Endothelial cell of umbilical vein (primary cell): ENCODE measurements around the gene PSMA6. TPM values are rescaled to one million over a fixed set of nuclear protein-coding genes. Genes with fewer than 3 reads are reported as not detected.

Source experiments
- BruUV-seq: library from RNA; stranded (reverse); fragments of 400-500 nt; replicated peaks from 2 replicates; lab custom pipeline; 2021; lab: Mats Ljungman, UMichigan
- CTCF ChIA-PET: fragments of 300-600, 350-600 bp; sonication (Branson Sonifier 250); formaldehyde crosslinking; loops from one replicate; lab custom pipeline; 2021; ENCODE audit warnings: antibody characterized with exemption, inconsistent platforms; lab: Charles Lee
- POLR2A ChIA-PET: fragments of 300-600, 350-600 bp; sonication (Branson Sonifier 250); formaldehyde crosslinking; loops from one replicate; lab custom pipeline; 2021; ENCODE audit warnings: antibody characterized with exemption, inconsistent platforms; lab: Charles Lee
- DNase-seq: peaks from one replicate; pipeline ENCODE4 v3.0.0-alpha.2; 2011; ENCODE audit warnings: low read depth, low spot score
- FAIRE-seq: peaks from 2 replicates; lab custom pipeline; 2011; peaks lifted over from hg19 to GRCh38; lab: Jason Lieb, UNC
- H2AFZ ChIP-seq: 2 replicates; pipeline ENCODE4 v1.6.0; 2012; ENCODE audit warnings: low read depth, low read length, control low read depth, inconsistent platforms
- H3K27ac ChIP-seq: 2 replicates; pipeline ENCODE4 v1.5.1; 2011; ENCODE audit warnings: low read depth, mild to moderate bottlenecking, control low read depth, low read length, moderate library complexity; ENCODE audit not compliant: insufficient read depth
- H3K27me3 ChIP-seq, 2 experiments: 2 replicates each; pipeline versions ENCODE4 v1.6.0 to v1.6.1; 2011; ENCODE audit warnings: low read length in 2 of 2, mixed read lengths in 1 of 2; ENCODE audit not compliant: control insufficient read depth in 2 of 2, insufficient read depth in 2 of 2
- H3K36me3 ChIP-seq, 2 experiments: 2 replicates in 1 of 2; 3 replicates in 1 of 2; pipeline ENCODE4 v1.5.1; 2011; ENCODE audit warnings: low read length in 2 of 2, mild to moderate bottlenecking in 1 of 2, moderate library complexity in 1 of 2; ENCODE audit not compliant: control insufficient read depth in 2 of 2, insufficient read depth in 2 of 2; ENCODE audit errors: extremely low read depth in 1 of 2
- H3K4me1 ChIP-seq: 3 replicates; pipeline ENCODE4 v1.5.1; 2011; ENCODE audit warnings: mild to moderate bottlenecking, low read length; ENCODE audit not compliant: control insufficient read depth, insufficient read depth; ENCODE audit errors: extremely low read depth
- H3K4me2 ChIP-seq: 2 replicates; pipeline ENCODE4 v1.6.1; 2011; ENCODE audit warnings: low read length, control low read depth, mixed read lengths; ENCODE audit not compliant: insufficient read depth
- H3K4me3 ChIP-seq, 3 experiments: fragments of 200-600 bp in 1 of 3; sonication (generic), shearing (Covaris generic) in 1 of 3; replicated peaks in 1 of 3; 2 replicates each; pipeline ENCODE4 v1.5.1; 2011 to 2016; ENCODE audit warnings: control low read depth in 3 of 3, low read length in 3 of 3, mild to moderate bottlenecking in 2 of 3, inconsistent platforms in 1 of 3, low read depth in 1 of 3, moderate library complexity in 1 of 3; ENCODE audit not compliant: insufficient read depth in 1 of 3
- H3K79me2 ChIP-seq: 2 replicates; pipeline ENCODE4 v1.6.0; 2012; ENCODE audit warnings: low read length, inconsistent platforms; ENCODE audit not compliant: control insufficient read depth, insufficient read depth
- H3K9ac ChIP-seq: replicated peaks from 2 replicates; pipeline ENCODE3; 2011; ENCODE audit warnings: low read length, control low read depth; ENCODE audit not compliant: insufficient read depth; ENCODE audit errors: extremely low read depth
- H3K9me1 ChIP-seq: replicated peaks from 3 replicates; pipeline ENCODE4 v1.6.0; 2011; ENCODE audit warnings: mild to moderate bottlenecking, low read length; ENCODE audit not compliant: control insufficient read depth, insufficient read depth; ENCODE audit errors: extremely low read depth
- H3K9me3 ChIP-seq: replicated peaks from 2 replicates; pipeline ENCODE4 v1.5.1; 2012; ENCODE audit warnings: low read length, inconsistent platforms; ENCODE audit not compliant: control insufficient read depth, insufficient read depth
- H4K20me1 ChIP-seq: replicated peaks from 2 replicates; pipeline ENCODE3; 2011; ENCODE audit warnings: mild to moderate bottlenecking, low read length; ENCODE audit not compliant: control insufficient read depth, insufficient read depth; ENCODE audit errors: extremely low read depth
- CTCF ChIP-seq, 2 donors: IDR thresholded peaks; 1 replicate in 1 of 2; 2 replicates in 1 of 2; pipeline ENCODE4 v1.5.1; 2011; ENCODE audit warnings: low read length in 2 of 2, mild to moderate bottlenecking in 2 of 2, moderate library complexity in 2 of 2, control low read depth in 1 of 2, inconsistent platforms in 1 of 2, low read depth in 1 of 2; ENCODE audit not compliant: insufficient read depth in 1 of 2; ENCODE audit errors: extremely low read depth in 1 of 2
- EZH2 ChIP-seq: IDR thresholded peaks from 2 replicates; pipeline ENCODE4 v1.6.1; 2012; ENCODE audit warnings: borderline replicate concordance, low read depth, mild to moderate bottlenecking, moderate library complexity, low read length, inconsistent platforms; ENCODE audit not compliant: severe bottlenecking
- FOS ChIP-seq: IDR thresholded peaks from 2 replicates; pipeline ENCODE4 v1.6.1; 2011; ENCODE audit warnings: mild to moderate bottlenecking, low read length, moderate library complexity, borderline replicate concordance; ENCODE audit not compliant: insufficient read depth
- GATA2 ChIP-seq: IDR thresholded peaks from 2 replicates; pipeline ENCODE4 v1.7.0; 2011; ENCODE audit warnings: low read depth, mild to moderate bottlenecking, moderate library complexity, mixed read lengths, low read length; ENCODE audit not compliant: insufficient read length, insufficient read depth
- JUN ChIP-seq: IDR thresholded peaks from 2 replicates; pipeline ENCODE4 v1.6.1; 2011; ENCODE audit warnings: borderline replicate concordance, low read depth; ENCODE audit not compliant: insufficient read length, insufficient read depth
- MYC ChIP-seq: IDR thresholded peaks from one replicate; pipeline ENCODE4 v1.6.1; 2011; ENCODE audit warnings: mild to moderate bottlenecking, low read depth, low read length
- POLR2A ChIP-seq: IDR thresholded peaks from 2 replicates; pipeline ENCODE4 v1.6.1; 2012; ENCODE audit warnings: low read depth, mild to moderate bottlenecking, control low read depth, low read length
- POLR2AphosphoS5 ChIP-seq: IDR thresholded peaks from 2 replicates; pipeline ENCODE4 v1.6.1; 2012; ENCODE audit warnings: low read depth, mild to moderate bottlenecking, control low read depth, low read length, moderate library complexity; ENCODE audit not compliant: insufficient read depth
- dilution Hi-C: fragments of 300-500 bp; cut with MboI; formaldehyde crosslinking; loops from one replicate; pipeline ENCODE4 v1.15.0; 2019; ENCODE audit warnings: low sequenced_read_pairs; ENCODE audit not compliant: extremely low pct_ligation_motif_present
- intact Hi-C: fragments of 100-400 bp; cut with micrococcal nuclease; formaldehyde crosslinking; loops from one replicate; pipeline ENCODE4 v1.10.0; 2022
- polyA plus RNA-seq, 4 experiments: library from polyadenylated mRNA; depleted of rRNA in 3 of 4; stranded (reverse) in 3 of 4; unstranded in 1 of 4; fragments of >200 nt; gene quantifications; 2 replicates each; pipeline versions ENCODE4 v1.2.1 to v1.2.3, GENCODE V29; 2011 to 2012; ENCODE audit warnings: missing spikeins in 1 of 4
- total RNA-seq: library from RNA; stranded (reverse); gene quantifications from 2 replicates; pipeline ENCODE4 v1.2.3, GENCODE V29; 2021

The PSMA6 gene
- total and polyA plus RNA-seq, 2 donors (not counting 3 experiments of a cell fraction or from before 2014, with no cell fraction given), result 170 to 197 TPM

- no peak overlapping the region for H3K27ac ChIP-seq
- no peak overlapping the region for H2AFZ ChIP-seq
- DNase-seq, result no peak
- H3K9ac ChIP-seq, result no peak overlapping the region
- intact Hi-C loops, result loop anchor here (10.0 kb wide), 2 partner anchors 315 to 505 kb away; partner anchors contain the start of genes RALGAPA1 and SRP54
- no peak for FAIRE-seq
- ChIA-PET CTCF (interaction anchor here (0.9 to 1.5 kb wide), 4 partner anchors 13 to 104 kb away, joined by 3 to 6 read pairs (median 4); partner anchors contain the start of gene NFKBIA), POLR2A (interaction anchor here (1.5 kb wide), 1 partner anchor 8 kb away, joined by 5 read pairs; the partner anchor contains the start of gene PSMA6)
- H3K4me3 ChIP-seq, result no peak overlapping the region
- no peaks in the 10 kb centered on the region for H3K36me3 ChIP-seq
- BruUV-seq, result no TSS peak
- H3K4me1 ChIP-seq, result peaks cover 11% of the 10 kb centered on the region
- H3K4me2 ChIP-seq, result no peak overlapping the region
- TF ChIP-seq FOS (peak; percentile 23), GATA2 (no peak), CTCF (IDR thresholded peaks at IDR 0.05; ENCODE audit: extremely low read depth in 1 of 2, insufficient read depth in 1 of 2, low read depth in 1 of 2, low read length in 2 of 2) (no peak)
- H3K27me3 ChIP-seq, result no peaks in the 10 kb centered on the region
- no peaks in the 10 kb centered on the region for H3K9me1 ChIP-seq
- dilution Hi-C loops, result no loop called here
- H3K79me2 ChIP-seq, result peaks cover 95% of the 10 kb centered on the region
- H3K9me3 ChIP-seq, result no peaks in the 10 kb centered on the region
- H4K20me1 ChIP-seq, result peaks cover 5% of the 10 kb centered on the region
These were observed 7.5 kb downstream of the PSMA6 start for GRCh38 chr14:35299708-35300107.

GRCh38 chr14:35300228-35300627 is 8.0 kb downstream of the PSMA6 start:
- H4K20me1 ChIP-seq, result peaks cover 5% of the 10 kb centered on the region
- no TSS peak for BruUV-seq
- TF ChIP-seq MYC (no peak), JUN (no peak), EZH2 (no peak), POLR2AphosphoS5 (no peak), POLR2A (no peak), FOS (no peak), CTCF (IDR thresholded peaks at IDR 0.05; ENCODE audit: extremely low read depth in 1 of 2, insufficient read depth in 1 of 2, low read depth in 1 of 2, low read length in 2 of 2) (no peak), GATA2 (no peak)
- no peak overlapping the region for H3K27ac ChIP-seq
- no peaks in the 10 kb centered on the region for H3K27me3 ChIP-seq
- no peak for FAIRE-seq
- intact Hi-C loops (no loop called here), dilution Hi-C loops (no loop called here)
- H3K36me3 ChIP-seq, result no peaks in the 10 kb centered on the region
- H2AFZ ChIP-seq, result no peak overlapping the region
- H3K9me1 ChIP-seq, result no peaks in the 10 kb centered on the region
- H3K4me3 ChIP-seq, result no peak overlapping the region
- peaks cover 7% of the 10 kb centered on the region for H3K4me1 ChIP-seq
- ChIA-PET POLR2A (interaction anchor here (1.5 kb wide), 1 partner anchor 8 kb away, joined by 5 read pairs; the partner anchor contains the start of gene PSMA6), CTCF (interaction anchor here (1.1 to 1.5 kb wide), 4 partner anchors 13 to 104 kb away, joined by 3 to 6 read pairs (median 4); partner anchors contain the start of gene NFKBIA)
- no peak overlapping the region for H3K9ac ChIP-seq
- no peak overlapping the region for H3K4me2 ChIP-seq
- DNase-seq, result no peak
- peaks cover 95% of the 10 kb centered on the region for H3K79me2 ChIP-seq
- H3K9me3 ChIP-seq, result no peaks in the 10 kb centered on the region
